Tibial nerve (tissue), 3 donors: Measurements from ENCODE around the gene AKAP12.

ENCODE experiments used
- EP300 ChIP-seq, 2 donors: sonication (generic); formaldehyde crosslinking; IDR thresholded peaks; one replicate each; pipeline ENCODE4 v1.6.1; 2017; ENCODE audit warnings: antibody characterized with exemption in 2 of 2, mild to moderate bottlenecking in 1 of 2
- POLR2A ChIP-seq, 2 donors: fragments of 450-650 bp; IDR thresholded peaks; one replicate each; pipeline ENCODE4 v1.6.1; 2017; ENCODE audit warnings: antibody characterized with exemption in 2 of 2, mild to moderate bottlenecking in 2 of 2, moderate library complexity in 2 of 2

- no peak for TF ChIP-seq EP300 (IDR thresholded peaks at IDR 0.05)
- TF ChIP-seq POLR2A (IDR thresholded peaks at IDR 0.05) = no peak
Measured at GRCh38 chr6:151359486-151359885, 119.7 kb downstream of the AKAP12 start.
